ENCODE data around the gene UBE2H. TPM values are rescaled to one million over a fixed set of nuclear protein-coding genes. Genes with fewer than 3 reads are reported as not detected.

Gene UBE2H
- total RNA-seq, result 10 to 100 TPM; 46.3 to 46.7 TPM
- 10 to 100 TPM; 36.4 to 61.4 (median 52.9) TPM for polyA plus RNA-seq
- 24.1 to 111 (median 81.9) reads per million in 6 experiments for total RNA-seq

DNA sequence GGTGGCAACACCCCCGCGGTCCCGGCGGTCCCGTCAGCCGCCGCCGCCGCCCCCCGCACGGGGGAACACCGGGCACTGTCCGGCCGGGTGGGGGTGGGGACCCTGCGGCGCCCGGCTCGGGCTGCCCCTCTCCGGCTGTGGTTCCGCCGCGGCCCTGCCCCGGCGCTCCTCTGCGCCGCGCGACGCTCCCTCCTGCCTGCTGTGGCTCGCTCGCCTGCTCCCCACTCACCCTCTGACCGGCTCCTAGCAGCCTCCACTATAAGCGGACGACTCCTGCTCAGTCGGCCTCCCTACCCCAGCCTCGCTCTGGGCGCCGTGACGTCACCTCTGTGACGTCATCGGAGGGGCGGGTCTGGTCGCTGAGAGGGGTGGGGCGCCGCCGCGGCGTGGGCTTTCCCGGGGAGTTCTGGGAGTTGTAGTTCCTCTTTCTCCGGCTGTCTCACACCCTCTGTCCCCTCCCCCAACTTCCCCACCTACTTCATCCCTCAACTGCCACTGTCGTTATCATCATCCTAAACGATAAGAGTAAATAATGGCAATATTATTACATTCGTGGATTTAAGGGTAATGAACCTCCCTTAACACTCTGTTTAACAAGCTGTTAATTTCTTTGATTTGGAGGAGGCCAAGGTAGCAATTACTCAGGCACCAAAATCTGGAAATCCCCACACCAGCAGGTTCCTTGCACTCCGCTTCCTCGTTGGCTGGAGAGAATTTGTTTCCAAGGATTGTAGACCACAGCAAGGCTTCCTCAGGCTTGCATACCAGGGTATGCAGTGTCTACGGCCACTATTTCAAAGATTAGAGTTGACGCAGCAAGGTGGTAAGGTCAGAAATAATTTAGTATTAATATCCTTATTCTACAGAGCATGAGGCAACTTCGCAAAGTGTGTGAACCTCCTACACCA is at the start of gene UBE2H:
TSS of gene UBE2H (minus strand) at position 308 of the 908 bp plus-strand sequence. CDS start 405 bp downstream, outside the sequence.
- POLR2A ChIA-PET, result interaction anchor here (1.8 kb wide), 1 partner anchor 127 kb away, joined by 6 read pairs; no protein-coding TSS in a partner anchor
- peaks cover 4 to 9% (median 6%) of the 10 kb centered on the region in 4 donors for H3K4me1 Mint-ChIP-seq
- peak within 1 kb of the TSS in 9 of 10 donors; percentile 94 to 100 (median 99) for H3K4me3 Mint-ChIP-seq
- H3K27me3 Mint-ChIP-seq, result peaks cover 0 to 2% (median 0%) of the 10 kb centered on the region in 5 donors
- peaks cover 0 to 2% (median 0%) of the 10 kb centered on the region in 9 donors for H3K9me3 Mint-ChIP-seq
- peaks cover 2 to 4% (median 4%) of the 10 kb centered on the region in 3 donors for H3K36me3 Mint-ChIP-seq
- H3K27ac Mint-ChIP-seq, result peak within 1 kb of the TSS in 8 of 10 donors; percentile 98 to 100 (median 99)
- ATAC-seq (peak; percentile 60 to 77), DNase-seq (peak; percentile 81 to 94 (median 88))

DNA sequence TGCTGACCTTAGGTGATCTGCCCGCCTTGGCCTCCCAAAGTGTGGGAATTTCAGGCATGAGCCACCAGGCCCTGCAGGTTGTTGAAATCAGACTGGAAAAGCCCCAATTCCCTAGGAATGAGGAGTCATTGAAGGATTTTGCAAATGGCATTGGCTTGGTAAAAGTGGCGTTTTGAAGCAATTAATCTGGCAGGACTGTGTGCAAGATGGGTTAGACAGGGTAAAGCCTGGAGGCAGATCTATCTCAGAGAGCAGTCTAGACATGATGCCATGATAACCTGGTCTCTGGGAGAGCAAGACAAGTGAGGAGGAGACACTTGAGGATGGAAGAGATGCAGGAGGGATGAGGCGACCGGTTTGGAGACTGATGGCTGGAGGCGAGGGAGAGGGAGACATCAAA is 45.7 kb upstream of the UBE2H start:
- Mint-ChIP-seq H3K4me1 (peaks cover 0 to 2% (median 0%) of the 10 kb centered on the region in 4 donors), H3K9me3 (no peaks in the 10 kb centered on the region), H3K27ac (peak overlapping the region in 1 of 10 donors; percentile 14), H3K36me3 (no peaks in the 10 kb centered on the region), H3K27me3 (no peaks in the 10 kb centered on the region), H3K4me3 (no peak overlapping the region)
- DNase-seq, result no peak
- no peak for ATAC-seq
- POLR2A ChIA-PET, result interaction anchor here (0.6 kb wide), 1 partner anchor 8 kb away, joined by 3 read pairs; no protein-coding TSS in a partner anchor

DNA sequence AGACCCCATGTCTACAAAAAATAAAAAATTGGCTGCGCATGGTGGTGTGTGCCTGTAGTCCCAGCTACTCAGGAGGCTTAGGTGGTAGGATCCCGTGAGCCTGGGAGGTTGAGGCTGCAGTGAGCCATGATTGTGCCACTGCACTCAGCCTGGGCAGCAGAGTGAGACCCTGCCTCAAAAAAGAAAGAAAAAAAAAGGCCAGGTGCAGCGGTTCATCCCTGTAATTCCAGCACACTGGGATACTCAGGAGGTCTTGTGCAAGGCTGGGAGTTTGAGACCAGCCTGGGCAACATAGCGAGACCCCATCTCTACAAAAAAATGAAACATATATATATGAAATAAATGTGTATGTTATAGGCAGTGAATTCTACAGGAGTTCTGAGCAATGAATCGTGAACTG is 44.5 kb upstream of the UBE2H start:
- DNase-seq (no peak), ATAC-seq (no peak)
- no peaks in the 10 kb centered on the region for H3K27me3 Mint-ChIP-seq
- POLR2A ChIA-PET, result no interaction called here
- H3K4me1 Mint-ChIP-seq, result peaks cover 0 to 2% (median 0%) of the 10 kb centered on the region in 4 donors
- H3K4me3 Mint-ChIP-seq, result no peak overlapping the region
- no peak overlapping the region for H3K27ac Mint-ChIP-seq
- H3K9me3 Mint-ChIP-seq, result no peaks in the 10 kb centered on the region
- no peaks in the 10 kb centered on the region for H3K36me3 Mint-ChIP-seq

DNA sequence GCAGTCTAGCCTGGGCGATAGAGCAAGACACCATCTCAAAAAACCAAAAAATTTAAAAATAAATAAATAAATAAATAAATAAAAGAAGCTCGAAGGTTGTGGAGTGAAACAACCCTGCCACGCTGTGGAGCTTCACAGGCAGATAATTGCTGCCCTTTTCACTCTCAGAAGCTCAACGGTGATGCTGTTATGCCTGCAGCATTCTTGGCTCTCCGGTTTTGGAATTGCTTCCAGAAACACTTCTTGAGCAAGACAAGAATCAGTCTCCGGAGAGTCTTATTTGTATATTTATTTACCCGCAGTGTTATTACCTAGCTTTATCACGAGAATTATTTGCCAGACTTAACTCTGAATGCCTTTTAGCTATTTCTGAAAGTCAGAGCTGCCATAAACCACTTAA is 40.5 kb upstream of the UBE2H start:
- Mint-ChIP-seq H3K9me3 (no peaks in the 10 kb centered on the region), H3K27me3 (no peaks in the 10 kb centered on the region), H3K4me3 (no peak overlapping the region), H3K27ac (no peak overlapping the region), H3K4me1 (peaks cover 2 to 18% (median 9%) of the 10 kb centered on the region in 4 donors), H3K36me3 (no peaks in the 10 kb centered on the region)
- no peak for ATAC-seq
- POLR2A ChIA-PET, result no interaction called here
- DNase-seq, result no peak

DNA sequence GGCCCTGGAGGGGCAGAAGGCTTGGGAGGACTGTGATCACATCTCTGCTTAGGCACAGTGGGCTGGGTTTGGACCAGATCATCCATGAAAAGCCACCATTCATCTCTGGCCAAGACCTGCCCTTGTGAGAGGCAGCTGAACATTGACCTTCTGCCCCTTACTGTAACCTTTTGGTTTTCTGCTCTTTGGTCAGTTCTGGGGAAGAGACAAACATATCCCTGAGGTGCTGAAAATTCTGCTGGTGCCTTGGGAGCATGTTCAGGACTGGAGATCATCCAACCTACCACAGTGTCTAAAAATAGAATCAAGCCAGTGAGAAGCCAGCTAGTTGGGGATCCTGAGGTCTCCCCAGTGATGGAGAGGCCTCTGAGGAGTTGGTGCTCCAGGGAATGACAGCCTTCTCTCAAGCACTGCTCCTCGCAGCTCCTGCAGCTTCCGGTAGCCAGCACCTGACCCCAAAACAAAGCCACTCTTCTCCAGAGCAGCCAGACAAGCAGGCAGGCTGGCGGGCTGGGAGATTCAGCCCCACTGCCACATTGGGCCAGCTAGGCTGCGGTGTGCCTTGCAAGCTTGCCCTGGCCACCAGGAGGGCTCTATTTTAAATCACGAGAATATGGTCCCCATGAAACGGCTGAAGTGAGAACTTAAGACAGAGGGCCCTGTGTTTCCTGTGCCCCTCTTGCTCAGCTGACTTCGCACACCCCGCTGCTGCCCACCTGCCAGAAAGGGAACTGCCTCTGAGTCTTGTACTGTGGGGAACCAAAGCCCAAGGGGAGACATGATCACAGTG is 37.8 kb upstream of the UBE2H start:
- H3K4me3 Mint-ChIP-seq, result no peak overlapping the region
- no peaks in the 10 kb centered on the region for H3K36me3 Mint-ChIP-seq
- ATAC-seq (no peak), DNase-seq (no peak)
- no peaks in the 10 kb centered on the region for H3K9me3 Mint-ChIP-seq
- H3K27me3 Mint-ChIP-seq, result no peaks in the 10 kb centered on the region
- H3K4me1 Mint-ChIP-seq, result peaks cover 2 to 18% (median 9%) of the 10 kb centered on the region in 4 donors
- POLR2A ChIA-PET, result interaction anchor here (0.7 kb wide), 1 partner anchor 25 kb away, joined by 3 read pairs; no protein-coding TSS in a partner anchor
- H3K27ac Mint-ChIP-seq, result peak overlapping the region in 4 of 10 donors; percentile 15 to 76 (median 48)

DNA sequence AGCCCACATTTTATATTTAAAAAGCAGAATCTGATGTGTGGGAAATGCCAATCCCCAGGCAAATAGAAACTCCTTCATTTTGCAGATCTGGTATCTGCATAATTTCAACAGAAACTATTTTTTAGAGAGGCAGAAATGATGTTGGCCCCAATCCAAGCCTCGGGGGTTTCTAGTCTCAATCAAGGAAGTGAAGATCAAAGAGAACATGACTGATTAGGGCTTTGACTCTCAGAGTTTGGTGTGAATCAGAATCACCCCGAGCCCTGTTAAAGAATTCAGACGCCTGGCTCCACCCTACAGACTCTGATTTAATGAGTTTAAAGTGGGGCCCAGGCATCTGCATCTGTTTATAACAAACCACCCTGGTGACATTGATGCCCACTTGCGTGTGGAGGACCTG is 36.7 kb upstream of the UBE2H start:
- Mint-ChIP-seq H3K4me1 (peaks cover 2 to 18% (median 9%) of the 10 kb centered on the region in 4 donors), H3K4me3 (peak overlapping the region in 4 of 10 donors; percentile 4 to 36 (median 26)), H3K27ac (peak overlapping the region in 5 of 10 donors; percentile 19 to 74 (median 52)), H3K27me3 (no peaks in the 10 kb centered on the region), H3K36me3 (no peaks in the 10 kb centered on the region), H3K9me3 (no peaks in the 10 kb centered on the region)
- POLR2A ChIA-PET, result no interaction called here
- DNase-seq (peak in 9 of 10 donors; percentile 11 to 67 (median 40)), ATAC-seq (peak; percentile 68 to 82)

DNA sequence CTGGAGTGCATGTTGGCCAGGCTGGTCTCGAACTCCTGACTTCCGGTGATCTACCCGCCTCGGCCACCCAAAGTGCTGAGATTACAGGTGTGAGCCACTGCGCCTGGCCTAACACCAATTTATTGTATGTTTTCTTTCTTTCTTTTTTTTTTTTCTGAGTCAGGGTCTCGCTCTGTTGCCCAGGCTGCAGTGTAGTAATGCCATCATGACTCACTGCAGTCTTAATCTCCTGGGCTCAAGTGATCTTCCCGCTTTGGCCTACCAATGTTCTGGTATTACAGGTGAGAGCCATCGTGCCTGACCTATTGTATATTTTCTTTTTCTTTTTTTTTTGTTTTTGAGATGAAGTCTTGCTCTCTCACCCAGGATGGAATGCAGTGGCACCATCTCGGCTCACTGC is 33.8 kb upstream of the UBE2H start:
- H3K36me3 Mint-ChIP-seq, result no peaks in the 10 kb centered on the region
- H3K27ac Mint-ChIP-seq, result no peak overlapping the region
- POLR2A ChIA-PET, result no interaction called here
- H3K4me3 Mint-ChIP-seq, result no peak overlapping the region
- no peaks in the 10 kb centered on the region for H3K9me3 Mint-ChIP-seq
- DNase-seq (no peak), ATAC-seq (no peak)
- H3K27me3 Mint-ChIP-seq, result peaks cover 0 to 9% (median 3%) of the 10 kb centered on the region in 5 donors
- peaks cover 2 to 18% (median 9%) of the 10 kb centered on the region in 4 donors for H3K4me1 Mint-ChIP-seq

DNA sequence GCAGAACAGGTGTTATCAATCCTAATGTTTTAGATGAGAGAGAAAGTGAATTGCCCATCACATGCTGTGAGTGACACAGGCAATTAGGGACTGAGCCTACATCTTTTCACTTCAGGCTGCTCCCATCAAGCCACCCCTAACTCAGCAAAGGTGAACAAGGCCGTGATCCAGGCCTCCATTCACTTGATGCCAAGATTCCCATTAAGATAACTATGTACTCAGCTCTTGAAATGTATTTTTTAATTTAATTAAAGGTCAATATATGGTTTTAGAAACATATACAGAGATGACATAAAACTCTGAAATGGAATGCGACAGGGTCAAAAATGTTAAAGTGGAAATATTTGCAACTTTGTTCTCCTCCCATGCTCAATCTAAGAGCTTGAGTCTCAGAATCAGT is 27.9 kb upstream of the UBE2H start:
- POLR2A ChIA-PET, result no interaction called here
- DNase-seq (no peak), ATAC-seq (no peak)
- Mint-ChIP-seq H3K4me1 (peaks cover 0 to 2% (median 0%) of the 10 kb centered on the region in 4 donors), H3K9me3 (no peaks in the 10 kb centered on the region), H3K27me3 (peaks cover 0 to 9% (median 3%) of the 10 kb centered on the region in 5 donors), H3K27ac (no peak overlapping the region), H3K4me3 (no peak overlapping the region), H3K36me3 (no peaks in the 10 kb centered on the region)

DNA sequence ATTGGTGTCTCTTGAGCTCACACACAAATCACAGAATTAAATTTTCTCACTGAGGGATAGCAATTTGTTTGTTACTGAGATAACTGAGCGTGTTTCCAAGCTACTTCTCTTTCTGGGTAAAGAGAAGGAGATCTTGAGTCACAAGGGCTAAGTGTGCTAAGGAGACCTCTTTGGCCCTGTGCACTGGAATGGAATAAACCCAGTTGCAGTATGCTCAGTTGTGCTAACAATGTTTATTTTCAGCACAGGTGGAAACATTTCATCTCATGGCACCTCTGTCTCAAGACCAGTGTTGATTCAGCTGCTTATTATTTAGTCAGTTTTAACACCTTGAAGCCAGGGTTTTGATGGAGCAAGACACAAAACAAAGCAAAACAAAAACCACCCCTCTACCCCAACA is 22.5 kb upstream of the UBE2H start:
- peaks cover 0 to 2% (median 0%) of the 10 kb centered on the region in 3 donors for H3K36me3 Mint-ChIP-seq
- peaks cover 0 to 2% (median 0%) of the 10 kb centered on the region in 4 donors for H3K4me1 Mint-ChIP-seq
- ATAC-seq, result no peak
- no peaks in the 10 kb centered on the region for H3K9me3 Mint-ChIP-seq
- no peak for DNase-seq
- H3K4me3 Mint-ChIP-seq, result no peak overlapping the region
- POLR2A ChIA-PET, result no interaction called here
- H3K27me3 Mint-ChIP-seq, result no peaks in the 10 kb centered on the region
- no peak overlapping the region for H3K27ac Mint-ChIP-seq

DNA sequence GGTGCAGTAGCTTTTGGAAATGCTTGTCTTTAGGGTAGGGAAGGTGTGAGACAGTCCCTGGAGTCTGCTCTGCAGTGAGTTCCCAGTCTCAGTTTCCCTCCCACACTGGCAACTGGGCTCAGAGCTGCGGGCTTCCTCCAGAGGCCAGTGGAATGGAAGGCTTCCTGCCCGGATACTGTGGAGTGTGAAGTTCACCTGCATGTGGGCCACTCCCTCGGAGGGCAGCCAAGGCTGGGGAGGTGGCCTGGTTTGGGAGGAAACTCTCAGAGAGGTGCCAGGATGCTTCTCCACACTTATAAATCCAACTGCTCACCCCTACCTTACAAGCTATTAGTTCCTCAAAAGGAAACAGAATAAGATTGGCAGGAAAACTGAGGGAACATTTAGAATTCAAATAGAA is 18.1 kb upstream of the UBE2H start:
- ATAC-seq (no peak), DNase-seq (no peak)
- no peaks in the 10 kb centered on the region for H3K4me1 Mint-ChIP-seq
- no peak overlapping the region for H3K27ac Mint-ChIP-seq
- H3K4me3 Mint-ChIP-seq, result no peak overlapping the region
- no peaks in the 10 kb centered on the region for H3K9me3 Mint-ChIP-seq
- no peaks in the 10 kb centered on the region for H3K27me3 Mint-ChIP-seq
- H3K36me3 Mint-ChIP-seq, result peaks cover 0 to 2% (median 0%) of the 10 kb centered on the region in 3 donors
- POLR2A ChIA-PET, result no interaction called here

DNA sequence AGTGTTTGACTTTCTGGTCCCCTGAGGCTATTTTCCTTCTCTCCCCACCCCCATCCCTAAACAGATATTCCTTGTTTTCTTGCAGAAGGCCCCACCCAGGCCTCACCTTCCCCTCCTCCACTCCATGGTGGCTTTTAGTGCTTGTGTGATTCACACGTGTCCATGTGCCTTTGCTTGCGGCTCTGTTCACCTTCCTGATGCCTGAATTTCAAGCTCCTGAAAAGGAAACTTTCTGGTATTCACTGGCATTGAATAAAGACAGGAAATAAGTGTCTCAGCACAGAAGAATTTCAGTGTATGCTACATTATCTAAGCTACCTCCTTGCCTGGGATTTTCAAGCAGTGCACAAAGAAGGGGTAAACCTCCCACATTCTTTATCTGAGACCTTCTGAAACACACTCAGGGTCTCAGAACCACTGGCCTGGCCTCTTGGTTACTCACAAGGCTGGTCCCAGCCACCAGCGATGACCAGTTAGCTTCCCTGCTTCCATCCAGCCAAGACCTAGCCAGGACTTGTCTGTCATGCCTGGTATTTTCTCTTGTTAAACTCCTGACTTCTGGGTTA is 17.2 kb upstream of the UBE2H start:
- Mint-ChIP-seq H3K27ac (no peak overlapping the region), H3K27me3 (no peaks in the 10 kb centered on the region), H3K4me3 (no peak overlapping the region), H3K36me3 (peaks cover 0 to 2% (median 0%) of the 10 kb centered on the region in 3 donors), H3K9me3 (no peaks in the 10 kb centered on the region), H3K4me1 (no peaks in the 10 kb centered on the region)
- ATAC-seq (no peak), DNase-seq (no peak)
- POLR2A ChIA-PET, result interaction anchor here (0.7 kb wide), 1 partner anchor 67 kb away, joined by 3 read pairs; no protein-coding TSS in a partner anchor
